ENCODE results near the gene SPATA6.

- TF ChIP-seq CTCF (IDR thresholded peaks at IDR 0.05; ENCODE audit: low read depth, low read length, missing input control) (no peak), GABPA (IDR thresholded peaks at IDR 0.05 in 1 of 2, conservative IDR thresholded peaks at IDR 0.05 in 1 of 2) (no peak), REST (IDR thresholded peaks at IDR 0.05) (no peak), YY1 (IDR thresholded peaks at IDR 0.05) (no peak), JUND (IDR thresholded peaks at IDR 0.05) (no peak), HNF4G (IDR thresholded peaks at IDR 0.05) (no peak), FOXA2 (IDR thresholded peaks at IDR 0.05) (no peak)
- TF ChIP-seq, protein P1, sequence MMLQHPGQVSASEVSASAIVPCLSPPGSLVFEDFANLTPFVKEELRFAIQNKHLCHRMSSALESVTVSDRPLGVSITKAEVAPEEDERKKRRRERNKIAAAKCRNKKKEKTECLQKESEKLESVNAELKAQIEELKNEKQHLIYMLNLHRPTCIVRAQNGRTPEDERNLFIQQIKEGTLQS (IDR thresholded peaks at IDR 0.05) = no peak
These were observed 20.4 kb upstream of the SPATA6 start for GRCh38 chr1:48492392-48492791.

All from liver (tissue), 3 donors.